ENCODE results near the gene HES5.

DNA sequence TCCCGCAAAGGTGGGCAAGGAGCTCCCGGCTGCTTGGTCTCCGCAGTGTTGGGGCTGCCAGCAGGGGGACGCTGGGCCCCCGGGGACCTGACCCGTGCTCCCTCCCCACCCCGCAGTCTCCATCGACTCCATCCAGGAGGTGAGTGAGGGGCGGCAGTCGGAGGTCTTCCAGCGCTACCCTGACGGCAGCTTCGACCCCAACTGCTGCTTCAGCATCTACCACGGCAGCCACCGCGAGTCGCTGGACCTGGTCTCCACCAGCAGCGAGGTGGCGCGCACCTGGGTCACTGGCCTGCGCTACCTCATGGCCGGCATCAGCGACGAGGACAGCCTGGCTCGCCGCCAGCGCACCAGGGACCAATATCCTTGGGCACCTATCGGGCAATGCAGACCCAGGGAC, 50.4 kb downstream of the HES5 start:
- TF ChIP-seq, protein P1, sequence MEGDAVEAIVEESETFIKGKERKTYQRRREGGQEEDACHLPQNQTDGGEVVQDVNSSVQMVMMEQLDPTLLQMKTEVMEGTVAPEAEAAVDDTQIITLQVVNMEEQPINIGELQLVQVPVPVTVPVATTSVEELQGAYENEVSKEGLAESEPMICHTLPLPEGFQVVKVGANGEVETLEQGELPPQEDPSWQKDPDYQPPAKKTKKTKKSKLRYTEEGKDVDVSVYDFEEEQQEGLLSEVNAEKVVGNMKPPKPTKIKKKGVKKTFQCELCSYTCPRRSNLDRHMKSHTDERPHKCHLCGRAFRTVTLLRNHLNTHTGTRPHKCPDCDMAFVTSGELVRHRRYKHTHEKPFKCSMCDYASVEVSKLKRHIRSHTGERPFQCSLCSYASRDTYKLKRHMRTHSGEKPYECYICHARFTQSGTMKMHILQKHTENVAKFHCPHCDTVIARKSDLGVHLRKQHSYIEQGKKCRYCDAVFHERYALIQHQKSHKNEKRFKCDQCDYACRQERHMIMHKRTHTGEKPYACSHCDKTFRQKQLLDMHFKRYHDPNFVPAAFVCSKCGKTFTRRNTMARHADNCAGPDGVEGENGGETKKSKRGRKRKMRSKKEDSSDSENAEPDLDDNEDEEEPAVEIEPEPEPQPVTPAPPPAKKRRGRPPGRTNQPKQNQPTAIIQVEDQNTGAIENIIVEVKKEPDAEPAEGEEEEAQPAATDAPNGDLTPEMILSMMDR (IDR thresholded peaks at IDR 0.05; ENCODE audit: low read depth, low read length) = no peak
- TF ChIP-seq EZH2phosphoT487 (IDR thresholded peaks at IDR 0.05; ENCODE audit: low read depth) = no peak
